ENCODE measurements around the gene AGAP1. TPM values are rescaled to one million over a fixed set of nuclear protein-coding genes. Genes with fewer than 3 reads are reported as not detected.
A peak's percentile ranks its signal among the peaks of the same experiment; 100 is the strongest.

AGAP1 gene
- total RNA-seq, 1 donor from 2014 or later: 20.4 TPM

DNA sequence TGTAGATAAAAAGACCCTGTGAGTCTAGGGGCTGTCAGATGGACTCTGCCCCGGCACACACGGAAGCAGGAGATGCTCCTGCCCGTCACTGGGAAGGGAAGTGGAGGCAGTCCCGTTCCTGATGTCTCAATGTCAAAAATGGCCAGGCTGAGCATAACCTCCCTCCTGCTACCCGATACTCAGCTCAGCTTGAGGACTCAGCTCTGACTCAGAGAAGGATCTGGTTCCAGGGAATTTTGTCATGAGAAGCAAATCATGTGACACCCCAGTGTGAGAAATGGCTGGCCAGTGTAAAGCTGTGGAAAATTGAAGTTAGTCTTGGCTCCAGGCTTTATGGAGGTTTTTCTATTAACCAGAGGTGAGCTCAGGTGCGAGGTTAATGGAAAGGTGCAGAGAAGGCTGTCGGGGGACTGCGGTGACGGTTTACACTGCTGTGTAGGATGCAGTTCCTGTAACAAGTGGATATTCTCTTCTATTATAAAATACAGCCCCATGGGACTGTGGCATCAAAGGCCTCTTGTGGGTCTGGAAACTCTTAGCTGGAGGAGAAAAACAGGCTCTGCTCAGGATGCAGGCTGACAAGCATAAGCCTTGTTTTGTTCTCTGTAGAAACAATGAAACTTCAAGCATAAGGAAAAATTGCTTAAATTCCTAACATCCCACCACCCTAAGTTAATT, 24.7 kb upstream of the AGAP1 start:
- peaks cover 3% of the 10 kb centered on the region for H3K4me1 ChIP-seq
- no peak overlapping the region for H3K27ac ChIP-seq
- no peaks in the 10 kb centered on the region for H3K9me3 ChIP-seq (ENCODE audit: low read depth)
- H3K27me3 ChIP-seq: no peaks in the 10 kb centered on the region
- Mint-ChIP-seq H3K4me3 (no peak overlapping the region), H3K27ac (peak overlapping the region; percentile 62), H3K27me3 (ENCODE audit: insufficient read depth, low read depth) (peaks cover 12% of the 10 kb centered on the region), H3K9me3 (no peaks in the 10 kb centered on the region), H3K4me1 (peaks cover 12% of the 10 kb centered on the region), H3K36me3 (no peaks in the 10 kb centered on the region)
- no peak overlapping the region for H3K4me3 ChIP-seq
- no peak for TF ChIP-seq EZH2phosphoT487 (IDR thresholded peaks at IDR 0.05)
- TF ChIP-seq, protein P1, sequence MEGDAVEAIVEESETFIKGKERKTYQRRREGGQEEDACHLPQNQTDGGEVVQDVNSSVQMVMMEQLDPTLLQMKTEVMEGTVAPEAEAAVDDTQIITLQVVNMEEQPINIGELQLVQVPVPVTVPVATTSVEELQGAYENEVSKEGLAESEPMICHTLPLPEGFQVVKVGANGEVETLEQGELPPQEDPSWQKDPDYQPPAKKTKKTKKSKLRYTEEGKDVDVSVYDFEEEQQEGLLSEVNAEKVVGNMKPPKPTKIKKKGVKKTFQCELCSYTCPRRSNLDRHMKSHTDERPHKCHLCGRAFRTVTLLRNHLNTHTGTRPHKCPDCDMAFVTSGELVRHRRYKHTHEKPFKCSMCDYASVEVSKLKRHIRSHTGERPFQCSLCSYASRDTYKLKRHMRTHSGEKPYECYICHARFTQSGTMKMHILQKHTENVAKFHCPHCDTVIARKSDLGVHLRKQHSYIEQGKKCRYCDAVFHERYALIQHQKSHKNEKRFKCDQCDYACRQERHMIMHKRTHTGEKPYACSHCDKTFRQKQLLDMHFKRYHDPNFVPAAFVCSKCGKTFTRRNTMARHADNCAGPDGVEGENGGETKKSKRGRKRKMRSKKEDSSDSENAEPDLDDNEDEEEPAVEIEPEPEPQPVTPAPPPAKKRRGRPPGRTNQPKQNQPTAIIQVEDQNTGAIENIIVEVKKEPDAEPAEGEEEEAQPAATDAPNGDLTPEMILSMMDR (IDR thresholded peaks at IDR 0.05): no peak
- TF ChIP-seq EZH2 (IDR thresholded peaks at IDR 0.05): no peak
- no peaks in the 10 kb centered on the region for H3K79me2 ChIP-seq (ENCODE audit: low read depth)
- no peaks in the 10 kb centered on the region for H3K36me3 ChIP-seq
- H3K4me2 ChIP-seq: no peak overlapping the region
- no peak overlapping the region for H3K9ac ChIP-seq
- peak; percentile 27 for DNase-seq (ENCODE audit: low spot score)
- H2AFZ ChIP-seq (replicated peaks): peak overlapping the region; percentile 71
- H4K20me1 ChIP-seq (ENCODE audit: low read depth): no peaks in the 10 kb centered on the region
- H3F3A ChIP-seq (ENCODE audit: low read depth): no peaks in the 10 kb centered on the region

DNA sequence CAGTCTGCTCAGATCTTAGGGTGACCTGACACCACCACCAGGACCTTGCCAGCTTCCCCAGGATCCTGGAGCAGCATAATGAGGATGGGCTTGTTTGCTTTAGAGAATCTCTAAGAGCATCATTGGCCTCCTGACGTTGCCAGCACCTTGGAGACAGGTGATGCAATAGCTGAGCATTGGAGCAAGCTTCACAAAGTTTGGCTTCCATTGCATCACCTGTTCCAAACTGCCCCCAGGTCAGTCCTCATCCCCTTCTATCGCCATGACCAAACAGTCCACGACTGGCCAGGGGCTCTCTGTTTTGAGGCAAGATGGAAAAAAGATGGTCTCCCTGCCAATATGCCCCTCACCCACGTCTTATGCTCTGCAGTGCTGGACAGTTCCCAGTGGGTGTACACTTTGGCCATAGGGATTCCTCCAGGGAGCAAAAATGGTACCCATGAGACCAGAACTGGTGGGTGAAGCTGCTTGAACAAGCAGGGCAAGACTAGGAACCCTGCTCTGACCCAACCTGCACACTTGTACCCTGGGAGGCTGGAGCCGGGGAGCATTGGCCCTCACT, 22.6 kb upstream of the AGAP1 start:
- Histone ChIP-seq H3K9me3 (ENCODE audit: low read depth) (no peaks in the 10 kb centered on the region), H3F3A (ENCODE audit: low read depth) (no peaks in the 10 kb centered on the region), H3K9ac (no peak overlapping the region), H2AFZ (replicated peaks) (no peak overlapping the region), H3K27me3 (no peaks in the 10 kb centered on the region), H3K79me2 (ENCODE audit: low read depth) (no peaks in the 10 kb centered on the region), H3K36me3 (no peaks in the 10 kb centered on the region), H3K4me3 (no peak overlapping the region), H3K4me1 (peaks cover 3% of the 10 kb centered on the region), H3K4me2 (no peak overlapping the region), H4K20me1 (ENCODE audit: low read depth) (no peaks in the 10 kb centered on the region), H3K27ac (no peak overlapping the region)
- H3K4me3 Mint-ChIP-seq: no peak overlapping the region
- no peak for DNase-seq (ENCODE audit: low spot score)
- H3K27ac Mint-ChIP-seq: no peak overlapping the region
- H3K4me1 Mint-ChIP-seq: peaks cover 12% of the 10 kb centered on the region
- TF ChIP-seq EZH2phosphoT487 (IDR thresholded peaks at IDR 0.05): no peak
- no peak for TF ChIP-seq EZH2 (IDR thresholded peaks at IDR 0.05)
- TF ChIP-seq, protein P1 (IDR thresholded peaks at IDR 0.05): no peak
- H3K36me3 Mint-ChIP-seq: no peaks in the 10 kb centered on the region
- peaks cover 10% of the 10 kb centered on the region for H3K9me3 Mint-ChIP-seq
- H3K27me3 Mint-ChIP-seq (ENCODE audit: insufficient read depth, low read depth): peaks cover 12% of the 10 kb centered on the region

DNA sequence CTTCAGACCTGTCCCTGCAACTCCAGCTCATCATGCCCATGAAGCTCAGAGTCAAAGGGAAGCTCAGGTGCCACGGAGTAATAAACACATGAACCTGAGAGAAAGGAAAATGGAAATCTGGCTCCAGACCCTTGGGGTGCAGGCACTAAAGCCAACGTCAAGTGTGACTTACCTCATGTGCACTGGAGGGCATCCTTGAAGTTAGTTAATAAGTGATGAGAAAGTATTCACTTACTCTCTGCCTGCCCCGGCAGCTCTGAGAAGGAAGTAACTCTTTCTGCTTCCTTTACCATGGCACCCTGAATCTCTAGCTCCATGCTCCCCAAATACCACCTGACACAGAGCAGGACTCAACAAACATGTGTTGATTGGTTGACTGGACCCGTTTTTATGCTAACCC, 21.4 kb upstream of the AGAP1 start:
- no peak overlapping the region for H3K9ac ChIP-seq
- H3K4me3 Mint-ChIP-seq: no peak overlapping the region
- no peak overlapping the region for H2AFZ ChIP-seq (replicated peaks)
- H3K36me3 Mint-ChIP-seq: no peaks in the 10 kb centered on the region
- H3K27ac Mint-ChIP-seq: no peak overlapping the region
- no peaks in the 10 kb centered on the region for H4K20me1 ChIP-seq (ENCODE audit: low read depth)
- H3K4me3 ChIP-seq: no peak overlapping the region
- no peak overlapping the region for H3K27ac ChIP-seq
- peaks cover 12% of the 10 kb centered on the region for H3K4me1 Mint-ChIP-seq
- TF ChIP-seq EZH2 (IDR thresholded peaks at IDR 0.05): no peak
- TF ChIP-seq, protein P1 (IDR thresholded peaks at IDR 0.05): no peak
- TF ChIP-seq EZH2phosphoT487 (IDR thresholded peaks at IDR 0.05): no peak
- no peaks in the 10 kb centered on the region for H3K27me3 ChIP-seq
- H3F3A ChIP-seq (ENCODE audit: low read depth): no peaks in the 10 kb centered on the region
- no peaks in the 10 kb centered on the region for H3K9me3 ChIP-seq (ENCODE audit: low read depth)
- peaks cover 10% of the 10 kb centered on the region for H3K9me3 Mint-ChIP-seq
- peaks cover 3% of the 10 kb centered on the region for H3K4me1 ChIP-seq
- DNase-seq (ENCODE audit: low spot score): no peak
- H3K27me3 Mint-ChIP-seq (ENCODE audit: insufficient read depth, low read depth): peaks cover 12% of the 10 kb centered on the region
- H3K36me3 ChIP-seq: no peaks in the 10 kb centered on the region
- H3K79me2 ChIP-seq (ENCODE audit: low read depth): no peaks in the 10 kb centered on the region
- H3K4me2 ChIP-seq: no peak overlapping the region

Data from neural progenitor cell (in vitro differentiated cells).